GM12891 (cell line): ENCODE results near the gene CTNS.

Source experiments
- DNase-seq: peaks from one replicate; pipeline ENCODE4 v3.0.0; 2011; ENCODE audit warnings: low spot score; ENCODE audit not compliant: insufficient read length
- FAIRE-seq: peaks from 2 replicates; lab custom pipeline; 2011; peaks lifted over from hg19 to GRCh38; lab: Jason Lieb, UNC
- PAX5 ChIP-seq: IDR thresholded peaks from 2 replicates; pipeline ENCODE4 v1.6.1; 2011; ENCODE audit warnings: low read length, moderate library complexity, mild to moderate bottlenecking; ENCODE audit not compliant: insufficient read depth, severe bottlenecking
- POLR2A ChIP-seq: IDR thresholded peaks from 2 replicates; pipeline ENCODE4 v1.6.1; 2011; ENCODE audit warnings: low read depth, low read length, control low read depth
- POLR2AphosphoS5 ChIP-seq: IDR thresholded peaks from 2 replicates; pipeline ENCODE4 v1.6.1; 2011; ENCODE audit warnings: low read depth, low read length, control low read depth
- POU2F2 ChIP-seq: IDR thresholded peaks from 2 replicates; pipeline ENCODE4 v1.6.1; 2011; ENCODE audit warnings: low read depth, mild to moderate bottlenecking, control low read depth, low read length, moderate library complexity
- SPI1 ChIP-seq: IDR thresholded peaks from 2 replicates; pipeline ENCODE4 v1.6.1; 2011; ENCODE audit warnings: low read depth, low read length, control low read depth
- TAF1 ChIP-seq: IDR thresholded peaks from 2 replicates; pipeline ENCODE4 v1.6.1; 2011; ENCODE audit warnings: low read depth, low read length, control low read depth

Gene CTNS

GRCh38 chr17:3689262-3690093 is 52.9 kb downstream of the CTNS start:
- peak; percentile 86 for FAIRE-seq
- no peak for DNase-seq
- TF ChIP-seq POU2F2 = no peak
- no peak for TF ChIP-seq TAF1
- no peak for TF ChIP-seq POLR2AphosphoS5
- no peak for TF ChIP-seq SPI1
- no peak for TF ChIP-seq POLR2A
- TF ChIP-seq PAX5 = no peak

DNA sequence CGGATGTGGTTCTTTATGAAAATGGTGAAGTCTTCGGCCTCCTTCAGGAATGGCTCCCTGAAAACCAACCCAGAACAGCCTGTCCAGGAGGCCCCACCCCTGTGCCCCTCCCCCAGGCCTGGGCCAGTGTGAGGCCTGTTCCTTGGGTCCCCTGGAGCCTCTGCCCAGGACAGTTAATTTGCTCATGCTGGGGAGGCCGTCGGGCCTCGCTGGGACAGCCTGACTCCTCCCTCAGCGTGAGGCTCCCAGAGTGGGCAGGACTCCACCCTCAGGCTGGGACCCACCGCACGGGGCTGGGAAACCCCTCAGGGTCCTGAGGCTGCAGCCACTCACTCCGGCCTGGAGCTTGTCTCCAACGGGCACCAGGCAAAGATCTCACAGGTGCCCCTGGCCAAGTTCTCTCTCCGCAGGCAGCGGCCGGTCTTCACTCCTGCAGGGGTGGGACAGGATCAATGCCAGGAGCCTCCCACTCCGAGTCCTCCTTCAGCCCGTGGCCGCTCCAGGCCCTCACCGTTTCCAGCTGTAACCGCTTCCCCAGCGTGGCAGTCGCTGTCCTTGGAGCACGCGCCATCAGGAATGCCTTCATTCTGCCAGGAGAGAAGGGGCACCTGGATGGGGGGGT is 53.6 kb downstream of the CTNS start:
- TF ChIP-seq SPI1 = no peak
- no peak for TF ChIP-seq POLR2AphosphoS5
- TF ChIP-seq TAF1 = no peak
- no peak for TF ChIP-seq POU2F2
- no peak for TF ChIP-seq POLR2A
- TF ChIP-seq PAX5 = no peak
- FAIRE-seq = no peak

DNA sequence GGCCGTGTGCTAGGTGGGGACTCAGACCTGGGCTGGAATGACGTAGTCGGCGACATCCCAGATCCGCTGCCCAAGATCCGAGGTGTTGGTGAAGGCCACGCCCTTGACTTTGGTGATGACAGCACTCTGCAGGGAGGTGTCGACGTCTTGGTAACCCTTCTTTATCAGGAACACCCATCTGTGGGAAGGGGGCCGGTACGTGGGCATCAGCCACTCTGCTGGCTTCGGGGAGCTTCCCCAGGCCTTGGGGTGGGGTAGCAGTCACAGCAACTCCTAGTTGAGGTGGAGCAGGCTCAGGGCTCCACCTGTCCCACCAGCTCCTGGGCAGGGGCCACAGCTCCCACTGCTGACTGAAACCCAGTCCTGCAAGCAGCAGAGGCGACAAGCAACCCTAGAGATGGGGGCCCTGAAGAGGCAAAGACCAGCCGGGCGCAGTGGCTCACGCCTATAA is 55.1 kb downstream of the CTNS start:
- DNase-seq = no peak
- peak; percentile 35 for FAIRE-seq
- TF ChIP-seq TAF1 = no peak
- TF ChIP-seq POLR2AphosphoS5 = no peak
- no peak for TF ChIP-seq SPI1
- TF ChIP-seq PAX5 = no peak
- no peak for TF ChIP-seq POLR2A
- no peak for TF ChIP-seq POU2F2

More for the DNA sequence above, 53.6 kb downstream of the CTNS start:
- no peak for DNase-seq

DNA sequence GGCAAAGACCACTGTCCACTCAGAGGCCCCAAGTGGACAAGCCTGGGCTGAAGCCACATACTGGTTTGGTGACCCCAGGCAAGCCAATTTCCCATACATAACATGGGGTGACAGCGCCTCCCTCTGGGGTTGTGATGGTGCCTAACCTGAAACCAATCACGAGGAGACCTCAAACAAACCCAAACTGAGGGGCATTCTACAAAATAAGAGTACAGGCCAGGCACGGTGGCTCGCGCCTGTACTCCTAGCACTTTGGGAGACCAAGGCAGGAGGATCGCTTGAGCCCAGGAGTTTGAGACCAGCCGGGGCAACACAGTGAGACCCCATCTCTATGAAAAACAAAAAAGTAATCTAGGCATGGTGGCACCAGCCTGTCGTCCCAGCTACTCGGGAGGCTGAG is 55.8 kb downstream of the CTNS start:
- TF ChIP-seq POU2F2 (no peak), POLR2AphosphoS5 (no peak), PAX5 (no peak), POLR2A (no peak)
- no peak for FAIRE-seq
- no peak for DNase-seq

DNA sequence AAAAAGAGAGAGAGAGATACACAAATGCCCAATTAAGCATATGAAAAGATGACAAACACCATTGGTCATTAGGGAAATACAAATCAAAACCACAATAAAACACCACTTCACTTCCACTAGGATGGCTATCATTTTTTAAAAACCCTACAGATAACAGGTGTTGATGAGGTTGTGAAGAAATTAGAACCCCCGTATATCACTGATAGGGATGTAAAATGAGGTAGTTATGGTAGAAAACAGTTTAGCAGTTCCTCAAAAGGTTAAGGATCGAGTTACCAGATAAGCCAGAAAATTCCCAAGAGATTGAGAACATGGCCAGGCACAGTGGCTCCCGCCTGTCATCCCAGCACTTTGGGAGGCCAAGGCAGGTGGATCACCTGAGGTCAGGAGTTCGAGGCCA is 56.6 kb downstream of the CTNS start:
- no peak for FAIRE-seq
- no peak for TF ChIP-seq SPI1
- TF ChIP-seq POLR2AphosphoS5 = no peak
- no peak for TF ChIP-seq PAX5
- TF ChIP-seq POU2F2 = no peak
- TF ChIP-seq TAF1 = no peak
- no peak for TF ChIP-seq POLR2A
- DNase-seq = no peak

- peak; percentile 78 for TF ChIP-seq PAX5
- no peak for TF ChIP-seq SPI1
- no peak; the same call in 1 of the 2 replicates for TF ChIP-seq POU2F2
- no peak for TF ChIP-seq POLR2A
- DNase-seq = no peak
- peak; percentile 89 for FAIRE-seq
Measured at GRCh38 chr17:3693829-3694231, 57.3 kb downstream of the CTNS start.

- DNase-seq = no peak
- TF ChIP-seq POLR2AphosphoS5 (no peak), PAX5 (no peak), SPI1 (no peak), TAF1 (no peak), POLR2A (no peak), POU2F2 (no peak)
- FAIRE-seq = peak; percentile 51
Measured at GRCh38 chr17:3695129-3695722, 58.7 kb downstream of the CTNS start.

GRCh38 chr17:3695723-3696411 is 59.3 kb downstream of the CTNS start, which contains the start of gene P2RX5:
Gene P2RX5 (minus strand): TSS chr17:3696155. CDS start chr17:3696005, 150 bp downstream.
- peak; percentile 94 for FAIRE-seq
- no peak for DNase-seq
- TF ChIP-seq SPI1 (peak; percentile 81), POLR2AphosphoS5 (no peak), POLR2A (no peak), TAF1 (no peak), PAX5 (no peak), POU2F2 (peak; percentile 40; the same call in 1 of the 2 replicates)

DNA sequence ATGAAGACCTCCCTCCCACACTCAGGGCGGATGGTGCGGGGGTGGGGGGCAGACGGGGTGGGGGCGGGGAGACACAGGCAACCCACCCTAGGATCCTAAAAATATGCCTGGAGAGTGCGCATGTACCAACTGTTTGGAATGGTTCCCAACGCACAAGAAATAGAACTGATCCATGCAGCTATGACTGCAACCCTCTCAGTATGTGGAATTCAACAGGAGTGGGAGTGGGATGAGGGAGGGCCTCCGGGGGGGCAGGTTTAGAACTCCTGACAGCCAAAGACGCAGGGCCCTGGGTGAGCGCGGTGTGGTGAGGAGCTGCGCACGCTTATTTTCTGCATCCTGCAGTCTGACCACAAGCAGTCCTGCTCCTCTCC is 60.5 kb downstream of the CTNS start:
- DNase-seq = no peak
- FAIRE-seq = peak; percentile 51
- TF ChIP-seq POLR2A = no peak
- TF ChIP-seq TAF1 = no peak
- TF ChIP-seq PAX5 = no peak
- no peak for TF ChIP-seq POU2F2
- TF ChIP-seq POLR2AphosphoS5 = no peak
- no peak for TF ChIP-seq SPI1
